Astrocyte (in vitro differentiated cells and primary cell): ENCODE measurements around the gene GNL2. TPM values are rescaled to one million over a fixed set of nuclear protein-coding genes. Genes with fewer than 3 reads are reported as not detected.

ENCODE experiments used
- DNase-seq: peaks from one replicate; pipeline ENCODE4 v3.0.0-alpha.2; 2010; ENCODE audit warnings: low read depth
- FAIRE-seq: peaks from 2 replicates; lab custom pipeline; 2011; peaks lifted over from hg19 to GRCh38; lab: Jason Lieb, UNC
- H2AFZ ChIP-seq: 2 replicates; pipeline ENCODE4 v1.6.0; 2012; ENCODE audit warnings: low read depth, low read length, inconsistent platforms
- H3K27ac ChIP-seq: 2 replicates; pipeline ENCODE4 v1.5.1; 2011; ENCODE audit warnings: low read depth, low read length, inconsistent platforms
- H3K27me3 ChIP-seq: 2 replicates; pipeline ENCODE4 v1.6.0; 2011; ENCODE audit warnings: low read length, inconsistent platforms; ENCODE audit not compliant: insufficient read depth
- H3K36me3 ChIP-seq: 2 replicates; pipeline ENCODE4 v1.5.1; 2011; ENCODE audit warnings: low read length, inconsistent platforms; ENCODE audit not compliant: insufficient read depth
- H3K4me1 ChIP-seq: 2 replicates; pipeline ENCODE4 v1.5.1; 2011; ENCODE audit warnings: low read length, inconsistent platforms; ENCODE audit not compliant: insufficient read depth
- H3K4me2 ChIP-seq: 2 replicates; pipeline ENCODE4 v1.6.0; 2012; ENCODE audit warnings: low read length, inconsistent platforms
- H3K4me3 ChIP-seq: 2 replicates; pipeline ENCODE4 v1.5.1; 2011; ENCODE audit warnings: low read depth, mild to moderate bottlenecking, low read length, inconsistent platforms; ENCODE audit not compliant: insufficient read depth
- H3K79me2 ChIP-seq: 2 replicates; pipeline ENCODE4 v1.6.0; 2012; ENCODE audit warnings: mild to moderate bottlenecking, low read length, inconsistent platforms; ENCODE audit not compliant: insufficient read depth
- H3K9ac ChIP-seq: 2 replicates; pipeline ENCODE4 v1.6.0; 2012; ENCODE audit warnings: mild to moderate bottlenecking, low read length, inconsistent platforms
- H3K9me3 ChIP-seq: 2 replicates; pipeline ENCODE4 v1.5.1; 2012; ENCODE audit warnings: low read depth, mild to moderate bottlenecking, low read length, inconsistent platforms; ENCODE audit not compliant: insufficient read depth
- H4K20me1 ChIP-seq: 2 replicates; pipeline ENCODE4 v1.6.0; 2012; ENCODE audit warnings: low read length, inconsistent platforms; ENCODE audit not compliant: insufficient read depth
- H3K27ac Mint-ChIP-seq: one replicate; pipeline ENCODE4 v1.8.0; 2021; ENCODE audit warnings: mild to moderate bottlenecking, mixed read lengths; ENCODE audit not compliant: unreplicated experiment
- H3K27me3 Mint-ChIP-seq: one replicate; pipeline ENCODE4 v1.8.0; 2021; ENCODE audit warnings: low read depth, mixed read lengths; ENCODE audit not compliant: unreplicated experiment
- H3K36me3 Mint-ChIP-seq: one replicate; pipeline ENCODE4 v1.8.0; 2021; ENCODE audit warnings: low read depth, mixed read lengths; ENCODE audit not compliant: unreplicated experiment
- H3K4me1 Mint-ChIP-seq: one replicate; pipeline ENCODE4 v1.8.0; 2021; ENCODE audit warnings: low read depth, mixed read lengths; ENCODE audit not compliant: unreplicated experiment
- H3K4me3 Mint-ChIP-seq: one replicate; pipeline ENCODE4 v1.8.0; 2021; ENCODE audit warnings: mild to moderate bottlenecking, moderate library complexity, mixed read lengths; ENCODE audit not compliant: unreplicated experiment
- H3K9me3 Mint-ChIP-seq: one replicate; pipeline ENCODE4 v1.8.0; 2021; ENCODE audit warnings: mild to moderate bottlenecking, mixed read lengths; ENCODE audit not compliant: unreplicated experiment
- CTCF ChIP-seq: IDR thresholded peaks from 2 replicates; pipeline ENCODE4 v1.5.1; 2011; ENCODE audit warnings: low read depth, mild to moderate bottlenecking, inconsistent platforms, low read length, moderate library complexity; ENCODE audit not compliant: insufficient read depth
- EZH2 ChIP-seq: IDR thresholded peaks from 2 replicates; pipeline ENCODE4 v1.6.1; 2012; ENCODE audit warnings: mild to moderate bottlenecking, low read length, inconsistent platforms; ENCODE audit not compliant: insufficient read depth
- total RNA-seq: library from RNA; stranded (reverse); gene quantifications from 2 replicates; pipeline ENCODE4 v1.2.1, GENCODE V29; 2021

The GNL2 gene
- total RNA-seq, 1 donor from 2014 or later = 58.0 TPM

DNA sequence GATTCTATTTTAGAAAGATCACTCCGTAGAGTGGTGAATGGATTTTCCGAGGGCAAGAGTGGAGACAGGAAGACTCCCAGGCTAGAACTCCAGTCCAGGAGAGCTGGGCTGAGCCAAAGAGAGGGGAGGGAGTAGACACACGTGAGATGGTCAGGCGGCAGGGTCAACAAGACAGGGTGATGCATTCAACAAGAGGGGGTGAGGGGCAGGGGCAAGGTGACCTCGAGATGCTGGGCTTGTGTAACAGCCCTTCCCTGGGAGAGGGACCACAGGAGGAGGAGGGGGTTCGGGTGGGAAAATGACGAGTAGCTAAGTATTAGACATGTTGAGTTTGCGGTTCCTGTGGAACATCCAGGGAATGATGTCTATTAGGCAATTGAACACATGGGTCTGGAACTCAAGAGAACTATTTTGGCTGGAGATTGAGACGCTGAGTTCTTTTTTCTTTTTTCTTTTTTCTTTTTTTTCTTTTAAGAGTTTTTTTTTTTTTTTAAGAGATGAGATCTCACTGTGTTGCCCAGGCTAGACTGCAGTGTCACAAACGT lies 25.7 kb upstream of the GNL2 start:
- Mint-ChIP-seq H3K27me3 (peaks cover 46% of the 10 kb centered on the region), H3K36me3 (peaks cover 2% of the 10 kb centered on the region), H3K4me1 (no peaks in the 10 kb centered on the region), H3K4me3 (no peak overlapping the region), H3K27ac (no peak overlapping the region), H3K9me3 (peaks cover 1% of the 10 kb centered on the region)
- TF ChIP-seq CTCF = no peak
- no peak for TF ChIP-seq EZH2
- Histone ChIP-seq H3K27ac (no peak overlapping the region), H3K79me2 (no peaks in the 10 kb centered on the region), H3K4me1 (no peaks in the 10 kb centered on the region), H3K9me3 (no peaks in the 10 kb centered on the region), H3K9ac (no peak overlapping the region), H3K4me3 (no peak overlapping the region), H4K20me1 (no peaks in the 10 kb centered on the region), H3K27me3 (peaks cover 13% of the 10 kb centered on the region), H3K36me3 (no peaks in the 10 kb centered on the region), H3K4me2 (no peak overlapping the region), H2AFZ (no peak overlapping the region)
- no peak for FAIRE-seq
- DNase-seq = no peak

DNA sequence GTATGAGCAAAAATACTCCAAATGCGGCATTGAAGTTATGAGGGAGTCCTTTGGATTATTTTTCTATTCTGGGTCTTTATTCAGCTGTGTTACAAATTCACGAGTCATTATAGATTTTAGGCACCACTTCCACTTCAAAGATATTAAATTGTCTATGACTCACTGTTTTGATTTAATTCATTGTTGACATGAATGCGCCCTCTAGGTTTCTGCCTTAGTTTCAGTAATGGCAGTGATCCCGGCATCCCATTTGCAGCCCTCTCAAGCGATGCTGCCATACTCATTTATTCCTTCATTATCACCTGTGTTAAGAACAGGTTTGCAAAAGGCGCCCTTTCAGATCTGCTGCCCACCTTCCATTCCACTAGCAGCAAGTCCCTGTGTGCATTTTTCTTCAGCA lies 25.0 kb upstream of the GNL2 start:
- Mint-ChIP-seq H3K36me3 (no peaks in the 10 kb centered on the region), H3K4me3 (no peak overlapping the region), H3K4me1 (no peaks in the 10 kb centered on the region), H3K27ac (no peak overlapping the region), H3K9me3 (peaks cover 1% of the 10 kb centered on the region), H3K27me3 (peaks cover 47% of the 10 kb centered on the region)
- H3K79me2 ChIP-seq = no peaks in the 10 kb centered on the region
- no peak overlapping the region for H3K4me2 ChIP-seq
- no peak overlapping the region for H3K4me3 ChIP-seq
- no peak overlapping the region for H2AFZ ChIP-seq
- peaks cover 13% of the 10 kb centered on the region for H3K27me3 ChIP-seq
- H3K4me1 ChIP-seq = no peaks in the 10 kb centered on the region
- no peak for DNase-seq
- H3K9me3 ChIP-seq = no peaks in the 10 kb centered on the region
- no peaks in the 10 kb centered on the region for H4K20me1 ChIP-seq
- no peak overlapping the region for H3K9ac ChIP-seq
- H3K36me3 ChIP-seq = no peaks in the 10 kb centered on the region
- FAIRE-seq = no peak
- no peak for TF ChIP-seq CTCF
- TF ChIP-seq EZH2 = no peak
- H3K27ac ChIP-seq = no peak overlapping the region

DNA sequence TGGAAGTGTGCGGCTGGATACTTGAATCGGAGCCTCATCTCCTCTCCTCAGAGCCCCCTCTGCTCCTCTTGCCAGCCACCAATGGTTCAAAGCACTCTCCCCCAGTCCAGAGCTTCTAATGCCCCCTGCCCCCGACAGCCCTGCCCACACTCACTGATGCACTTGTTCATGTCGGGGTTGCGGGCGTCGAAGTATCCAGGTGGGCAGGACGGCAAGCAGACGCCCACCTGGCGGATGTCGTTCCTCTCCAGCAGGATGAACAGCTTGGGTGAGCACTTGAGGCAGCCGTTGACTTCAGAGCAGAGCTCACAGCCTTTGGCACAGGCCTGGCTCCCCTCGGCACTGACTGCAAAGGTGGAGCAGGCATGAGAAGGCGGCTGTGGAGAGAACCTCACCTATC lies 20.6 kb upstream of the GNL2 start:
- no peaks in the 10 kb centered on the region for H3K79me2 ChIP-seq
- H3K4me2 ChIP-seq = no peak overlapping the region
- TF ChIP-seq EZH2 (no peak), CTCF (no peak)
- no peaks in the 10 kb centered on the region for H4K20me1 ChIP-seq
- H3K4me1 Mint-ChIP-seq = no peaks in the 10 kb centered on the region
- no peak overlapping the region for H3K27ac ChIP-seq
- no peak for FAIRE-seq
- H3K4me3 Mint-ChIP-seq = no peak overlapping the region
- peaks cover 72% of the 10 kb centered on the region for H3K27me3 Mint-ChIP-seq
- no peak overlapping the region for H3K9ac ChIP-seq
- H3K27ac Mint-ChIP-seq = no peak overlapping the region
- H3K4me1 ChIP-seq = no peaks in the 10 kb centered on the region
- no peak for DNase-seq
- peaks cover 11% of the 10 kb centered on the region for H3K27me3 ChIP-seq
- H3K36me3 Mint-ChIP-seq = no peaks in the 10 kb centered on the region
- no peak overlapping the region for H2AFZ ChIP-seq
- H3K9me3 Mint-ChIP-seq = peaks cover 1% of the 10 kb centered on the region
- H3K4me3 ChIP-seq = no peak overlapping the region
- H3K36me3 ChIP-seq = no peaks in the 10 kb centered on the region
- H3K9me3 ChIP-seq = no peaks in the 10 kb centered on the region
